KBM-7 (cell line): Measurements from ENCODE around the gene NSDHL.
"Not testable (repeated sequence)": the region's sequence is repeated elsewhere in the genome, so short reads cannot be mapped to it uniquely, and the experiment has no call there.

Source experiments
- DNase-seq: peaks from one replicate; pipeline ENCODE4 v3.0.0-alpha.2; 2015
- in situ Hi-C: fragments of 300-500 bp; cut with MboI; formaldehyde crosslinking; loops from 2 replicates; pipeline ENCODE4 v1.14.3; 2020; ENCODE audit warnings: low sequenced_read_pairs, low pct_unique_long_range_greater_than_20kb, mixed read lengths

Gene NSDHL

GRCh38 chrX:152830312-152831305 is at the start of gene NSDHL, which contains the start of gene CETN2:
Gene NSDHL, plus strand, starts transcription at chrX:152831063. Its CDS starts 15,262 bp downstream, at chrX:152846325.
Gene CETN2, minus strand, starts transcription at chrX:152830757. Its CDS starts 47 bp downstream, at chrX:152830710.
- peak; percentile 99 for DNase-seq
- in situ Hi-C loops = no loop called here

- DNase-seq, in situ Hi-C loops: not testable (repeated sequence)
These were observed 43.8 kb upstream of the NSDHL start for GRCh38 chrX:152787062-152787461.

- in situ Hi-C loops = no loop called here
- DNase-seq = no peak
These were observed 31.9 kb upstream of the NSDHL start for GRCh38 chrX:152798945-152799344.

GRCh38 chrX:152806035-152806434 is 24.8 kb upstream of the NSDHL start:
- in situ Hi-C loops = loop anchor here (25.0 kb wide), 1 partner anchor 169 kb away; the partner anchor contains the start of gene GABRQ
- DNase-seq = no peak

- in situ Hi-C loops = loop anchor here (25.0 kb wide), 1 partner anchor 173 kb away; the partner anchor contains the start of gene GABRQ
- DNase-seq = no peak
These were observed 20.5 kb upstream of the NSDHL start for GRCh38 chrX:152810403-152810802.

GRCh38 chrX:152813206-152813605 is 17.7 kb upstream of the NSDHL start:
- in situ Hi-C loops = loop anchor here (25.0 kb wide), 1 partner anchor 176 kb away; the partner anchor contains the start of gene GABRQ
- peak; percentile 6 for DNase-seq

- DNase-seq = no peak
- in situ Hi-C loops = loop anchor here (25.0 kb wide), 1 partner anchor 177 kb away; the partner anchor contains the start of gene GABRQ
These were observed 16.8 kb upstream of the NSDHL start for GRCh38 chrX:152814048-152814447.

- in situ Hi-C loops = loop anchor here (25.0 kb wide), 1 partner anchor 180 kb away; the partner anchor contains the start of gene GABRQ
- peak; percentile 40 for DNase-seq
These were observed 13.6 kb upstream of the NSDHL start for GRCh38 chrX:152817078-152817764.

DNA sequence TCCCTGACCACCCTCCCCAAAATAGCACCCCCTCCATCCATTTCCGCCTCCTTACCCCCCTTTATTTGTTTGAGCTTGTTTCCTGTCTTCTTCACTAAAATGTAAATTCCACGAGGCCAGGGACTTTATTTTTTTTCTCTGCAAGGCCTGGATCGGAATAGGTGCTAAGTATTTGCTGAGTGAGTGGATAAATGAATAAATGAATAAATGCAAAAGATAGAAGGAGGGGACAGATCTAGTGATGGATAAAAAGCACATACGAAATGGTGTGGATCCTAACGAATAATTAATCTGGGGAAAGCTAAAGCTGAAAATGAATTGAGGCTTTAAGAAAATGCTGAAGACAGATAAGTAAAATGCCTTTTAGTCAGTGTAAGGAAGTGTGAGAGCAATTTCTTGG is 12.5 kb upstream of the NSDHL start:
- in situ Hi-C loops = loop anchor here (25.0 kb wide), 1 partner anchor 181 kb away; the partner anchor contains the start of gene GABRQ
- DNase-seq = no peak

DNA sequence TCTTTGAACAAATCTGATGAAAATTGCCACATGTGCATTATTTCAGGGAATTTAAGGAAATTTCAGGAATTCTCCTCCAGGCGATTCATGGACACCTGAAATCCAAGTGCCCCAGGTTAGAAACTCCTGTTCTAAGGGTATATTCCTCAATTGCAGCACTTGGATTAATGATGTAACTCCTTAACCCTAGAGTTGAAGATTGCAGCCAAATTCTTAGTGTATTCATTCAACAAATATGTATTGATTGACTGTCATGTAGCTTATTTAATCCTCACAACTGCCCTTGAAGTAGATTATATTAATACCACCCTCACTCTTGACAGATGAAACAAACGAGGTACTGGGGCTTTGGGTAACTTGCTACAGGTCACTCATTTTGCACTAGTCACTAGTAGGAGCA is 11.6 kb upstream of the NSDHL start:
- in situ Hi-C loops = loop anchor here (25.0 kb wide), 1 partner anchor 182 kb away; the partner anchor contains the start of gene GABRQ
- DNase-seq = no peak

- in situ Hi-C loops = loop anchor here (25.0 kb wide), 1 partner anchor 182 kb away; the partner anchor contains the start of gene GABRQ
- no peak for DNase-seq
These were observed 11.1 kb upstream of the NSDHL start for GRCh38 chrX:152819732-152820131.

DNA sequence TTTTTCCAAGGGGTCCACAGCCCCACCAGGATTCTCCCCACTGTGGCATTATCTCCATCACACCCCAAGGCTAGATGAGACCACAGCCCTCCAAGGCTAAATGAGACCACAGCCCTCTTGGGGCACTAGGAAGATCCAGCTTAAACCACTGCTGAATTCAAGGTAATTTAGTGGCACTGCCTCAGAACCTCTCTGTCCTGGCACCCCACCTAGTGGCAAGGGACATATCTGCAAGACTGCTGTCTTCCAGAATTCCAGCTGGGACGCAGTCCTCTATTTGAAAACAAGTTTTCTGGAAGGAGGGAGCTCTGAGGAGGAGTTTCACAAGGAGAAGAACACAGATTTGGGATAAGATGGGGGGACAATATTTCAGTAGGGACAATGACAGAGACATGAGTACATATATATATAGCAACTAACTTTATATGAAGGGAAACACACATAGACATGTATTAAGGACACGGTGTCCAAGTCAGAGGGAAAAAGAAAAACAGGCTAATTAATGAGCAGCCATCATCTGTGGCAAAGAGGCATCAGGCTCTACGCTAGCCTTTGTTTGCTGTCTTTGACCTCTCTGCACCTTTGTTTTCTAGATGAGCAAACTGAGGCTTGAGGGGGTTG is 9.6 kb upstream of the NSDHL start:
- DNase-seq = peak; percentile 47
- in situ Hi-C loops = loop anchor here (25.0 kb wide), 1 partner anchor 184 kb away; the partner anchor contains the start of gene GABRQ

DNA sequence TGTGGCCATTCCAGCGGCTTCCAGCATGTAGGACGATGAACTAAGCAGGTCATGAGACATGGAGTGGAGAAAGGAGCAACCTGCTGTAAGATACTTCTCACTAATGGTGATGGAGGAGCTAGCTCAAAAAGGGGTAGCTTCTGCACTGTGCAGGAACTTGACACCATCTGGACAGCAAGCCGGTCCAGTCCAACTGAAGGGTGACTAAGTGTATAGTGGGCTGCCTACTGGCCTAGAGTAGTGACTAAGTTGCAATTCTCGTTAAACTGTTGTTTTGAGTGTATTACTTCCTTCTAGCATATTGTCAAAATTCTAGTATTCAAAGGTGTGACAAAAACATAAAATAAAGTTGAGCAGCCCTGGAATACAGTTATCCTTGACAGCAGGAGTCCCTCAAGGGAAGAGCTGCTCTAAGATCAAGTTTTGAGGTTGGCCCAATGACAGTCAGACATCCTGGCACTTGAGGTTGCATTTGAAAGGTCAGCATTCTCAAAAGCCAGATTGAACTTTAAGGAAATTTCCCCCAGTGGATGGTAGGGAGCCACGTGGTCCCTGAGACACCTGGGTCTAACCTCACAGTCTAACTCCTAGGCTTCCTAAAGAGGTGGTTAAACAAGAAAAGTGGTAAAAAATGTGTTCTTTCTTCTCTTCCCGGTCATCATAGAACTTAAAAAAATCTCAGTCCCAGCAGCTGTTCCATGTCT is 8.3 kb upstream of the NSDHL start:
- in situ Hi-C loops = loop anchor here (25.0 kb wide), 1 partner anchor 185 kb away; the partner anchor contains the start of gene GABRQ
- no peak for DNase-seq

DNA sequence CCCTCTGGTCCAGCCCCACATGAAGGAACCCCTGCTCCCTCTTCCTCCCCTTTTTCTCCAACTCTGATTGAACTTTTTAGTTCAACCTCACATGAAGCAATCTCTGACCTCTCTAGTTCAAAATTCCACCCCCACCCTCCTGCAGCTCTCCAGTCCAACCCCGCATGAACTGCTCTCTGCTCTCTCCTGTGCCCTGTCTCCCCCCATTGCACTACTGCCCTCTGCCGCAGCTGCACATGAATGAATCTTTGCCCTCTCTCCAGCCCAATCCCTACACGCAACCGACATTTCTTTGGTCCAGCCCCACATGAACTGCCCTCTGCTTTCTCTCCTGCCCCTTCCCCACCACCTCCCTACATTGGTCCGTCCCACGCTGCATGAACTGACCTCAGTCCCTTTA is 7.2 kb upstream of the NSDHL start:
- no peak for DNase-seq
- in situ Hi-C loops = loop anchor here (25.0 kb wide), 1 partner anchor 186 kb away; the partner anchor contains the start of gene GABRQ

DNA sequence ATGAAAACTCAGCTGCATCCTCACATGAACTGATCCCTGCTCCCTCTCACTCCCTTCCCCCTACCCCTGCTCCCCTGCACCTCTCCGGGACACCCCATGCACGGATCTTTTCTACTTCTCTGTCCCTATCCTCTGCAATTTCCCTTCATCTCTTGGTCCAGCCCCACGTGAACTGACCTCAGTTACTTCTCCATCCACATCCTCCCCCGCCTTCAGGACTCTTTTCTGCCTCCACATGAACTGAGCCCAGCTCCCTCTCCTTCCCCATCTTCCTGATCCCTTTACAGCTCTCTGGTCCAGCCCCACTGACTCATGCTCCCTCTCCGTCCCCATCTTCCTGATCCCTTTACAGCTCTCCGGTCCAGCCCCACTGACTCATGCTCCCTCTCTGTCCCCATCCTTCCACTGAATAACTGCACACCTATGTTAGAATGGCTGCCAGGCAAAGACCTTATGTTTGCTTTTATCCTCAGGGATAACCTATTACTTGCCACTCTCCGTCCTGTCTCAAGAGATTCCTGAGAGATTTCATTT is 6.0 kb upstream of the NSDHL start:
- DNase-seq = no peak
- in situ Hi-C loops = loop anchor here (25.0 kb wide), 1 partner anchor 188 kb away; the partner anchor contains the start of gene GABRQ

- peak; percentile 3 for DNase-seq
- in situ Hi-C loops = no loop called here
These were observed 528 bp downstream of the NSDHL start for GRCh38 chrX:152831391-152831790.

DNA sequence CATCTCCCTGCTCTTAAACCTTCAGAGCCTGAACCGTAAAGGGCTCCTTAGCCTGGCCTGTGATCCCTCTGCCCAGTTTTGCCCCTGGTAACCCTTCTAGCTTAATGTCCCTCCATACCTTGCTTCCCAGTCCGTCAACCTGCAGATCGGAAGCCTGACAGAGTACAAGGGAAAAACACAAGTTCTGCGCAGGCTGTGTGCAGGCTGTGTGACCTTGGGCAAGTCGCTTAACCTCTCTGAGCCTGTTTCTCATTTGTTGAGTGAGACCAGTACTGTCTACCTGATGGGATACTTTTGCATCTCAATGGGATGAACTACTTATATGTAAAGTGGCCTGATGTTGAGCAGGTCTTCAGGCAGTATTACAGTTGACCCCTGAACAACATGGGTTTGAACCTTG is 1.7 kb downstream of the NSDHL start:
- no peak for DNase-seq
- in situ Hi-C loops = no loop called here

GRCh38 chrX:152833378-152833777 is 2.5 kb downstream of the NSDHL start:
- in situ Hi-C loops = no loop called here
- DNase-seq = no peak
